Mucosa of rectum (tissue), 2 donors: ENCODE measurements around the gene PLA2G4F.

Experiments used
- H3K27ac ChIP-seq, 2 donors: one replicate each; pipeline ENCODE4 v1.7.0; 2013; ENCODE audit warnings: inconsistent platforms in 2 of 2, low read depth in 2 of 2, low read length in 2 of 2
- H3K27me3 ChIP-seq, 2 donors: one replicate each; pipeline ENCODE4 v1.7.0; 2013; ENCODE audit warnings: low read length in 2 of 2; ENCODE audit not compliant: control insufficient read depth in 2 of 2, insufficient read depth in 2 of 2
- H3K36me3 ChIP-seq, 2 donors: one replicate each; pipeline ENCODE4 v1.7.0; 2013; ENCODE audit warnings: low read length in 2 of 2; ENCODE audit not compliant: control insufficient read depth in 2 of 2, insufficient read depth in 2 of 2
- H3K4me1 ChIP-seq, 2 donors: one replicate each; pipeline ENCODE4 v1.7.0; 2013; ENCODE audit warnings: low read length in 2 of 2, mild to moderate bottlenecking in 1 of 2; ENCODE audit not compliant: control insufficient read depth in 2 of 2, insufficient read depth in 2 of 2
- H3K4me3 ChIP-seq, 2 donors: one replicate each; pipeline ENCODE4 v1.7.0; 2013; ENCODE audit warnings: low read length in 2 of 2
- H3K9ac ChIP-seq, 2 donors: one replicate each; pipeline ENCODE4 v1.7.0; 2013; ENCODE audit warnings: low read length in 2 of 2, low read depth in 1 of 2, mild to moderate bottlenecking in 1 of 2
- H3K9me3 ChIP-seq, 2 donors: one replicate each; pipeline ENCODE4 v1.7.0; 2013; ENCODE audit warnings: low read length in 2 of 2; ENCODE audit not compliant: control insufficient read depth in 2 of 2
- donor health status: healthy.
- donor health status: Normal muscosa, but diverticular disease.

Gene PLA2G4F

GRCh38 chr15:42149493-42150218 is 6.8 kb downstream of the PLA2G4F start:
- H3K36me3 ChIP-seq: peaks cover 0 to 7% of the 10 kb centered on the region in 2 donors
- H3K4me1 ChIP-seq: peaks cover 14 to 30% of the 10 kb centered on the region in 2 donors
- H3K27ac ChIP-seq: no peak overlapping the region
- H3K4me3 ChIP-seq: no peak overlapping the region
- H3K9ac ChIP-seq: no peak overlapping the region
- H3K27me3 ChIP-seq: no peaks in the 10 kb centered on the region
- H3K9me3 ChIP-seq: no peaks in the 10 kb centered on the region

- Histone ChIP-seq H3K9me3 (no peaks in the 10 kb centered on the region), H3K9ac (no peak overlapping the region), H3K27ac (no peak overlapping the region), H3K27me3 (no peaks in the 10 kb centered on the region), H3K36me3 (peaks cover 0 to 7% of the 10 kb centered on the region in 2 donors), H3K4me3 (no peak overlapping the region), H3K4me1 (peaks cover 14 to 24% of the 10 kb centered on the region in 2 donors)
Observed at GRCh38 chr15:42148808-42149492, 7.5 kb downstream of the PLA2G4F start.

GRCh38 chr15:42147431-42147735 is 9.1 kb downstream of the PLA2G4F start:
- Histone ChIP-seq H3K27ac (no peak overlapping the region), H3K4me3 (no peak overlapping the region), H3K27me3 (no peaks in the 10 kb centered on the region), H3K36me3 (peaks cover 0 to 2% of the 10 kb centered on the region in 2 donors), H3K4me1 (peaks cover 10 to 16% of the 10 kb centered on the region in 2 donors), H3K9ac (no peak overlapping the region), H3K9me3 (no peaks in the 10 kb centered on the region)

GRCh38 chr15:42146551-42147430 is 9.6 kb downstream of the PLA2G4F start:
- no peaks in the 10 kb centered on the region for H3K9me3 ChIP-seq
- peaks cover 0 to 2% of the 10 kb centered on the region in 2 donors for H3K36me3 ChIP-seq
- H3K9ac ChIP-seq: no peak overlapping the region

GRCh38 chr15:42145546-42146455 is 10.6 kb downstream of the PLA2G4F start:
- Histone ChIP-seq H3K9me3 (no peaks in the 10 kb centered on the region), H3K27me3 (no peaks in the 10 kb centered on the region), H3K36me3 (peaks cover 3% of the 10 kb centered on the region in 2 donors), H3K27ac (no peak overlapping the region), H3K4me3 (no peak overlapping the region), H3K4me1 (peaks cover 8 to 13% of the 10 kb centered on the region in 2 donors), H3K9ac (no peak overlapping the region)

More at GRCh38 chr15:42146551-42147430, 9.6 kb downstream of the PLA2G4F start:
- H3K4me3 ChIP-seq: no peak overlapping the region
- no peaks in the 10 kb centered on the region for H3K27me3 ChIP-seq
- no peak overlapping the region for H3K27ac ChIP-seq
- peaks cover 10 to 15% of the 10 kb centered on the region in 2 donors for H3K4me1 ChIP-seq

- H3K27ac ChIP-seq: no peak overlapping the region
- H3K27me3 ChIP-seq: no peaks in the 10 kb centered on the region
- H3K36me3 ChIP-seq: peaks cover 2 to 3% of the 10 kb centered on the region in 2 donors
- H3K4me1 ChIP-seq: peaks cover 15 to 21% of the 10 kb centered on the region in 2 donors
- no peak overlapping the region for H3K4me3 ChIP-seq
- no peak overlapping the region for H3K9ac ChIP-seq
- no peaks in the 10 kb centered on the region for H3K9me3 ChIP-seq
Observed at GRCh38 chr15:42144841-42145375, 11.5 kb downstream of the PLA2G4F start.

GRCh38 chr15:42143866-42144625 is 12.4 kb downstream of the PLA2G4F start:
- no peak overlapping the region for H3K9ac ChIP-seq
- H3K9me3 ChIP-seq: no peaks in the 10 kb centered on the region
- peaks cover 20 to 29% of the 10 kb centered on the region in 2 donors for H3K4me1 ChIP-seq
- no peak overlapping the region for H3K4me3 ChIP-seq
- no peaks in the 10 kb centered on the region for H3K27me3 ChIP-seq
- H3K36me3 ChIP-seq: peaks cover 2 to 3% of the 10 kb centered on the region in 2 donors
- no peak overlapping the region for H3K27ac ChIP-seq

GRCh38 chr15:42143356-42143755 is 13.1 kb downstream of the PLA2G4F start:
- no peak overlapping the region for H3K9ac ChIP-seq
- H3K27ac ChIP-seq: no peak overlapping the region
- no peaks in the 10 kb centered on the region for H3K27me3 ChIP-seq
- no peak overlapping the region for H3K4me3 ChIP-seq
- peaks cover 20 to 29% of the 10 kb centered on the region in 2 donors for H3K4me1 ChIP-seq
- H3K9me3 ChIP-seq: no peaks in the 10 kb centered on the region
- peaks cover 2 to 3% of the 10 kb centered on the region in 2 donors for H3K36me3 ChIP-seq
